GM18861 (cell line): ENCODE data around the gene EPHA1.
"Not testable (repeated sequence)": the region's sequence is repeated elsewhere in the genome, so short reads cannot be mapped to it uniquely, and the experiment has no call there.

Experiments
- ATAC-seq: cut with Tn5 transposase; IDR thresholded peaks from one replicate; pipeline ENCODE4 v1.9.1; 2021; ENCODE audit not compliant: unreplicated experiment

The EPHA1 gene

GRCh38 chr7:143405173-143406001 is 3.3 kb downstream of the EPHA1 start:
- no peak for ATAC-seq

- ATAC-seq, result not testable (repeated sequence)
These were observed 6.4 kb downstream of the EPHA1 start for GRCh38 chr7:143402233-143402632.

GRCh38 chr7:143401265-143401664 is 7.4 kb downstream of the EPHA1 start:
- no peak for ATAC-seq

- no peak for ATAC-seq
These were observed 9.0 kb downstream of the EPHA1 start for GRCh38 chr7:143399642-143400041.

GRCh38 chr7:143399151-143399550 is 9.5 kb downstream of the EPHA1 start:
- no peak for ATAC-seq

GRCh38 chr7:143398616-143399015 is 10.0 kb downstream of the EPHA1 start:
- no peak for ATAC-seq

GRCh38 chr7:143397710-143398530 is 10.7 kb downstream of the EPHA1 start:
- ATAC-seq, result no peak

GRCh38 chr7:143396625-143397556 is 11.8 kb downstream of the EPHA1 start:
- ATAC-seq, result no peak

GRCh38 chr7:143396182-143396581 is 12.5 kb downstream of the EPHA1 start:
- no peak for ATAC-seq

- no peak for ATAC-seq
These were observed 13.2 kb downstream of the EPHA1 start for GRCh38 chr7:143395187-143396149.

GRCh38 chr7:143394777-143395176 is 13.9 kb downstream of the EPHA1 start:
- ATAC-seq, result no peak

GRCh38 chr7:143394068-143394467 is 14.6 kb downstream of the EPHA1 start:
- no peak for ATAC-seq

GRCh38 chr7:143393267-143394041 is 15.2 kb downstream of the EPHA1 start:
- no peak for ATAC-seq

GRCh38 chr7:143392875-143393266 is 15.8 kb downstream of the EPHA1 start:
- no peak for ATAC-seq

GRCh38 chr7:143392427-143392826 is 16.2 kb downstream of the EPHA1 start:
- ATAC-seq, result not testable (repeated sequence)

GRCh38 chr7:143391462-143392404 is 16.9 kb downstream of the EPHA1 start:
- ATAC-seq, result no peak

GRCh38 chr7:143390773-143391317 is 17.8 kb downstream of the EPHA1 start:
- no peak for ATAC-seq
